CD1c-positive myeloid dendritic cell (primary cell): Measurements from ENCODE around the gene PRIM2.
"Not testable (repeated sequence)": the region's sequence is repeated elsewhere in the genome, so short reads cannot be mapped to it uniquely, and the experiment has no call there.

Source experiments
- DNase-seq: peaks from one replicate; pipeline ENCODE4 v3.0.0-alpha.2; 2016; ENCODE audit errors: extremely low spot score

PRIM2 gene

GRCh38 chr6:57606331-57606730, 288.9 kb downstream of the PRIM2 start:
- not testable (repeated sequence) for DNase-seq

- DNase-seq: not testable (repeated sequence)
These were observed 293.2 kb downstream of the PRIM2 start for GRCh38 chr6:57610612-57611011.

DNA sequence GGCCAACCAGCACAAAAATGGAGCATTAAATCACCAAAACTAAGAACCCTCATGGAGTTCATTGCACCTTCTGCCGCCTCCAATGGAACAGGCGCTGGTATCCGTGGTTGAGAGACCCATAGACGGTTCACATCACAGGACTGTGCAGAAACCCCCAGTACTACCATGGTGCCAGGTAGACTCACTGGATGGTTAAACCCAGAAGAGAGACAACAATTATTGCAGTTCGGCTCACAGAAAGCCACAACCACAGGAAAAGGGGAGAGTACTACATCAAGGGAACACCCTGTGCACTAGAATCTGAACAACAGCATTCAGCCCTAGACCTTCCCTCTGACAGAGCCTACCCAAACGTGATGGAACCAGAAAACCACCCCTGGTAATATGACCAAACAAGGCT, 301.5 kb downstream of the PRIM2 start:
- DNase-seq: not testable (repeated sequence)

DNA sequence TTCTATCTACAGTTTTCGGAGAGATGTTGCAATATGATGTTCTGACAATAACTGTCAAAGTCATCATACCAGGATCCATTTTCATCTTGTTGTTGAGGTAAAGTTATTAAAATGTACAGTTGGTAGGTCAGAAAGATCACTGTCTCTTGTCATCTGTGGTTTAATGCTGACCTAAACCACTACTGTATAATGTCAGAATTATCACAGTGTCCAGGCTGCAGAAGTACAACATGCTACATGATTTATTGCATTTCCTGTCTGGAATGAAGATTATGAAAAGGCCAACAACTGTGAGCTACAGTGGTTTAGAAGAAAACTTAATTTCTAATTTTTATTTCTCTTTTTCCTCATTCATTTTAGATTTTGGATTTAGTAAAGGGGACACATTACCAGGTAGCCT, 314.3 kb downstream of the PRIM2 start:
- not testable (repeated sequence) for DNase-seq

DNA sequence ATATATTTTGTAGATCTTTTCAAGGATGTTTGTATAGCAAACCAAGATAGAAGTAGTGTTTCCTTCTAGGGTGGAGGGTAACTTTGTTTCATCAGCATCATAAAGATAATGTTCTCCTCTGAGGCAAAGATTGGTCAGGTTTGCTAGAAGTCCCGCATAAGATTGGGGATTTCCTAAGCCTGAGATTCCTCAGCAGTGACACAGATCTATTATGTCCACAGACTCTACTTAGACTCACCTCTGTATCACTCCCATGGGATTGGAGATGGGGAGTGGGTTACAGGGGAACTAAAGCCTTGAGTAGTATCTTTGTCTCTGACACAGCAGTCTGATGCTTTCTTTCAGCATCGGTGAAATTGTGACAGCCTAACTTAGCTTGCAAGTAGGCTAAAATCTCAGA, 341.1 kb downstream of the PRIM2 start:
- not testable (repeated sequence) for DNase-seq

- DNase-seq: not testable (repeated sequence)
These were observed 342.4 kb downstream of the PRIM2 start for GRCh38 chr6:57659794-57660193.

- DNase-seq: not testable (repeated sequence)
These were observed 343.5 kb downstream of the PRIM2 start for GRCh38 chr6:57660940-57661339.

DNA sequence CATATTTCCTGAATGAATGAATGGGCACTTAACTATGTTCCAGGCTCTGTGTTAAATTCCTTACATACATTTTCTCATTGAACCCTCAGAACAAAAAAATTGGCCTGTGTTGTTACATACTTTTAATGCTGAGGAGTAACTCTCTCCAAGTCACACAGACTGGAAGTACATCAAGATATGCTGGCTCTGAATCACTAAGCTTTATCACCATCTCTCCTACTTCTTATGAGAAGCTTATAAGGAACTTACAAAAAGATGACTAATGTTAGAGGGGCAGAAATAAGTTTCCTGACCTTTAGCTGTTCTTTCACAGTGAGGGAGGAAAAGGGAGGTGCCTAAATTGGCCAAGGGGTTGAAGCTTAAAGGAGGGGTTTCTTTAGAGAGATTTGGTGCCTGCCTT, 350.7 kb downstream of the PRIM2 start:
- DNase-seq: not testable (repeated sequence)

- DNase-seq: not testable (repeated sequence)
These were observed 353.8 kb downstream of the PRIM2 start for GRCh38 chr6:57671237-57671636.

- DNase-seq: not testable (repeated sequence)
These were observed 354.7 kb downstream of the PRIM2 start for GRCh38 chr6:57671937-57672627.

DNA sequence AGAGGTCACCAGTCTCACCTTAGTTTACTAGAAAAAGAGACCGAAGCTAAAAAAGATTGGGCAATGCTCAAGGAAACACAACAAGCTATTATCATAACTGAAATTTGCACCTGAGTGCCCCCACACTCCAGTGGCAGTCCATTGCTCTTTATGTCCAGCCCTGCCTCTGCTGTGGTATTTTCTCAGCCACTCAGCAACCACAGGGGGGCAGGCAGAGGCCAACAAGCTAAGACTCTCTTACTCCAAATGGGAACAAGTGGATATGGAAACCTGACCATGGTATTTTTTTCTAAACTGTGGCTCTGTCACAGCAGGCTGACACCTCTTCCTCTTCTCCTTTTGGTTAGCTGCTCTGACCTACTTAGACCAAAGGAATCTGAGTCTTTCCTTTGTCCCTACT, 355.9 kb downstream of the PRIM2 start:
- DNase-seq: not testable (repeated sequence)

GRCh38 chr6:57675386-57675785, 358.0 kb downstream of the PRIM2 start:
- not testable (repeated sequence) for DNase-seq

- not testable (repeated sequence) for DNase-seq
These were observed 379.0 kb downstream of the PRIM2 start for GRCh38 chr6:57696382-57696781.
